ENCODE results near the gene CAMSAP2.

CAMSAP2 gene

DNA sequence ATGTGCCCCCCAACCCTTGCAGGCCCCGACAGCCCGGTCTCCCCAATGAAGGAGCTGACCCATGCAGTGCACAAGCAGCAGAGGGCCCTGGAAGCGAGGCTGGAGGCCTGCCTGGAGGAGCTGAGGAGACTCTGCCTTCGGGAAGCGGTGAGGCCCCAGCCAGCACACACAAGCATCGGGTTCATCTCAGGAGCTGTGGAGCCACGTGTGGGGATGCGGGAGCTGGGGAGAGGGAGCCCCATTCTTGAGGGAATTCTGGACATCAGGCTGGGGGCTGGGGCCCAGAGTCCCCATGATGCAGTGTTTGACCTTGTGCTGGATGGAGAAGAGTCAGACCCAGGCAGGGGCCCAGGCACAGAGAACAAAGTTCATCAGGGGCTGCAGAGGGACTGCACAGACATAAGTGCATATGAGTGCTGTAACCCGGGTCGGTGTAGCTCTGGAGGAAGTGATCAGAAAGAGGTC lies 160.8 kb downstream of the CAMSAP2 start:
- DNase-seq (ENCODE audit: low read depth): no peak
- TF ChIP-seq, protein P1, sequence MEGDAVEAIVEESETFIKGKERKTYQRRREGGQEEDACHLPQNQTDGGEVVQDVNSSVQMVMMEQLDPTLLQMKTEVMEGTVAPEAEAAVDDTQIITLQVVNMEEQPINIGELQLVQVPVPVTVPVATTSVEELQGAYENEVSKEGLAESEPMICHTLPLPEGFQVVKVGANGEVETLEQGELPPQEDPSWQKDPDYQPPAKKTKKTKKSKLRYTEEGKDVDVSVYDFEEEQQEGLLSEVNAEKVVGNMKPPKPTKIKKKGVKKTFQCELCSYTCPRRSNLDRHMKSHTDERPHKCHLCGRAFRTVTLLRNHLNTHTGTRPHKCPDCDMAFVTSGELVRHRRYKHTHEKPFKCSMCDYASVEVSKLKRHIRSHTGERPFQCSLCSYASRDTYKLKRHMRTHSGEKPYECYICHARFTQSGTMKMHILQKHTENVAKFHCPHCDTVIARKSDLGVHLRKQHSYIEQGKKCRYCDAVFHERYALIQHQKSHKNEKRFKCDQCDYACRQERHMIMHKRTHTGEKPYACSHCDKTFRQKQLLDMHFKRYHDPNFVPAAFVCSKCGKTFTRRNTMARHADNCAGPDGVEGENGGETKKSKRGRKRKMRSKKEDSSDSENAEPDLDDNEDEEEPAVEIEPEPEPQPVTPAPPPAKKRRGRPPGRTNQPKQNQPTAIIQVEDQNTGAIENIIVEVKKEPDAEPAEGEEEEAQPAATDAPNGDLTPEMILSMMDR (IDR thresholded peaks at IDR 0.05; ENCODE audit: control insufficient read depth, extremely low read depth, insufficient read depth): no peak
- no peak overlapping the region for H3K4me3 ChIP-seq (ENCODE audit: low read depth, low read length)

DNA sequence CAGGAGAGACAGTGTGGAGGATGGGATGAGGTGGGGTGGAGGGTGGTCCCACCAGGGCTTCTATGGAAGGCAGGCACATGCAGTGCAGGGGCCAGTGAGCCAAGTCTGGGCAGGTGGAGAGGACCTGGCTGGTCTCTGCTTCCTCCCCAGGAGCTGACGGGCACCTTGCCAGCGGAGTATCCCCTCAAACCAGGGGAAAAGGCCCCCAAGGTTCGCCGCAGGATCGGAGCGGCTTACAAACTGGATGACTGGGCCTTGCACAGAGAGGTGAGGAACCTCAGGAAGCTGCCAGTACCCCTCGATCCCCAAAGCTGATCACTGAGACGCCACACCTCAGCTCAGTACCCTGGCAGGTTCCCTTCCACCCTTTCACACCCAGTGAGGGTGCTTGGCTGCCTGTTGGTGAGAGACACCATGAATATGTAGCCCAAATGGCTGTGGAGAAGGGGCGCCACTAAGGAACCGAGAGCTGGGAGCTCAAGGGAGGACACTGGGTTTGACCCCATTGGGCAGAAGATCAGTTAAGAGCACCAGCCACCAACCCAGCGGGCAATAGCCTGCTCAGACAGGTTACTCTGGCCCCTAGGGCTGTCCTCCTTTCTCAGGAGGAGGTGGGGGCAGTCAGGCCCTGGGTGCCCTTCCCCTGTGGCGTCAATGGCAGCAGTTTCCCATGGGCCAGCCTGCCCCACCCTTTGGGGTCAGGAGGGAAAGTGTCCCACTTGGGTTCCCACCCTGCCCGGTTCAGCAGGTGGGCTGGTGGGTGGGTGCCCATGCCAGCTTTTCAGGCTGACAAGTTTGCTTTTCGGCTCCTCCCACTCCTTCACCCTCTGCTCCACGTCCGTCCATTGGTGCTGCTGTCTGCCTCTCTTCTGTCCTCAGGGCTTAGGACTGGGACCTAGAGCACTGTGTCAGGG lies 161.5 kb downstream of the CAMSAP2 start:
- no peak for DNase-seq (ENCODE audit: low read depth)
- TF ChIP-seq, protein P1 (IDR thresholded peaks at IDR 0.05; ENCODE audit: control insufficient read depth, extremely low read depth, insufficient read depth): no peak
- H3K4me3 ChIP-seq (ENCODE audit: low read depth, low read length): no peak overlapping the region

DNA sequence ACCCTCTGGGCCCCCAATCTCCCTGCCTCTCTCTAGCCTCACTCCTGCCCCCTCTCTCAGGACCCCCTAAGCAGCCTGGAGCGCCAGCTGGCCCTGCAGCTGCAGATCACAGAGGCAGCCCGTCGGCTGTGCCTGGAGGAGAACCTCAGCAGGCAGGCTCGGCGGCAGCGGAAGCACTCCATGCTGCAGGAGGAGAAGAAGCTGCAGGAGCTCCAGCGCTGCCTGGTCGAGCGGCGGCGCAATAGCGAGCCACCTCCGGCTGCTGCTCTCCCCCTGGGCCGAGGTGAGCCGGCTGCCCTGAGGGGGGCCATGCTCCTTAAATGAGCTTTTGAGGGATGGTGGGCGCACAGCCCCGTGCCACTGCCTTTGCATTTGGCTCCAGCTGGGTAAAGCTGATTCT lies 162.2 kb downstream of the CAMSAP2 start:
- TF ChIP-seq, protein P1 (IDR thresholded peaks at IDR 0.05; ENCODE audit: control insufficient read depth, extremely low read depth, insufficient read depth): no peak
- DNase-seq (ENCODE audit: low read depth): no peak
- H3K4me3 ChIP-seq (ENCODE audit: low read depth, low read length): no peak overlapping the region

DNA sequence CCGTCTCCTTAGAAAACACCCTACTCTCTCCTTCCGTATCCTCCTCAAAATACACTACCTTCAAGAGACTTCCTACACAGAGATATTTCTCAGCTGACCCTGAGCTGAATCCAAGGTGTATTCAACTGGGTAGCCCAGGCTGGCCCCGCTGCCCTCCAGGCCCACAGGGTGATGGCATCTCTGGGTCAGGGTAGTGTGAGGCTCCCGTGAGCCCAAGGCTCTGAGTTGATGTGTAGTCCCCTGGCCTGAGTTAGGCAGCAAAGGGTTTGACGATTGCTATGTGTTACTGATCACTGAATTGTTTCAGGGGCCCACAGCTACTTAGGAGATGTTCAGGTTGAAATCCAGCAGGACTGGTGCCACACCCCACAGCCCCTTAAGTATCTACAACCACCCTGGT lies 162.7 kb downstream of the CAMSAP2 start:
- no peak for DNase-seq (ENCODE audit: low read depth)
- no peak overlapping the region for H3K4me3 ChIP-seq (ENCODE audit: low read depth, low read length)
- TF ChIP-seq, protein P1 (IDR thresholded peaks at IDR 0.05; ENCODE audit: control insufficient read depth, extremely low read depth, insufficient read depth): no peak

DNA sequence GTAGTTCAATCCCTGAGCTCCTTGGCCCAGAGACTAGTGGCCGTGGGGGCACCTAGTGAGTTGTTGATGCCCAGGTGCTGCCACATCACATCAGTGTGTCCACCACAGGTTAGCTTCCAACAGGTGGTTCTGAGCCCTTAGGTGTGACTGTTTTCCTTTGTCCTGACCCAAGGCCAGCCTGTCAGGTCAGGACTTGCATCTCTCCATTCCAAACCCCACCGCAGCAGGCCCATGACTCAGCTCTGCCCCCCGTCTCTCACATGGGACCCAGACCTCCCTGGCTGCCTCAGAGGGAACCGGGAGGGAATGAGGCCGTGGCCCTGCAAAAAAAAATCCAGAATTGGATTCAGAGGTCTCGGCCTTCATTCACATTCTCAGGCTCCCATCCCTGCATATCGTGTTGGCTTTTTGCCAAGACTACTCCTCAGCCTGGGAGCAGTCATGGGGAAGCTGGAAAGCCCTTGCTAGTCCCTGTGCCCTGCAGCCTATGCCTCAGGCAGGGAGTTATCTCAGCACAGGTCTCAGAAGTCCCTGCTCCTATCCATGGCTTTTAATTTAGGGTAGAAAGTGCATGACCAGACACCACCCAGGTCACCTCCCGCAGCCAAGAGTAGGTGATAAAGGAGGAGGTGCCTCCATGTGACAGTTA lies 163.2 kb downstream of the CAMSAP2 start:
- no peak overlapping the region for H3K4me3 ChIP-seq (ENCODE audit: low read depth, low read length)
- DNase-seq (ENCODE audit: low read depth): no peak
- TF ChIP-seq, protein P1 (IDR thresholded peaks at IDR 0.05; ENCODE audit: control insufficient read depth, extremely low read depth, insufficient read depth): no peak

DNA sequence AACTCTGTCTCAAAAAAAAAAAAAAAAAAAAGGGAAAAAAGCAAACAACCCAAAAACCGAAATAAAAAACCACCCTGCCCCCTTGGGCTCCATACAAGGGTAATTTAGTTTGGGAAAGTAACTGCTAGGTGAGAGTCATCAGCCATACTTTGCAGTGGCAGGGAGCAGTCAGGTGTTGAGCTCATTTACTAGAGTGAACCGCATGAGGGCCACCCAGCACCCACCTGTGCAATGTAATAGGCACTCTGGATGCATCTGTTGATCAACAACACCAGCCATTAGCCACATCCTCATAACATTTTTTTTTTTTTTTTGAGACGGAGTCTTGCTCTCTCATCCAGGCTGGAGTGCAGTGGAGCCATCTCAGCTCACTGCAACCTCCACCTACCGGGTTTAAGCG lies 165.1 kb downstream of the CAMSAP2 start:
- no peak for DNase-seq (ENCODE audit: low read depth)
- TF ChIP-seq, protein P1 (IDR thresholded peaks at IDR 0.05; ENCODE audit: control insufficient read depth, extremely low read depth, insufficient read depth): no peak
- no peak overlapping the region for H3K4me3 ChIP-seq (ENCODE audit: low read depth, low read length)

Data from LNCaP clone FGC (cell line).